Adrenal gland (tissue), 12 donors: ENCODE data around the gene OSER1. TPM values are rescaled to one million over a fixed set of nuclear protein-coding genes. Genes with fewer than 3 reads are reported as not detected.

Experiments used
- DNase-seq, 7 donors: peaks; one replicate each; pipeline ENCODE4 v3.0.0-alpha.2; 2019 to 2020
- H3K27ac ChIP-seq, 5 donors: fragments of 200-600 bp; sonication (generic) in 4 of 5; 1 replicate in 3 of 5; 2 replicates in 2 of 5; pipeline versions ENCODE4 v1.5.1 to v1.8.0; 2016 to 2020; ENCODE audit warnings: mild to moderate bottlenecking in 1 of 5
- H3K27me3 ChIP-seq: fragments of 200-600 bp; 2 replicates; pipeline ENCODE4 v1.8.0; 2021
- H3K36me3 ChIP-seq, 2 donors: fragments of 200-600 bp; replicated peaks in 1 of 2; 1 replicate in 1 of 2; 2 replicates in 1 of 2; pipeline versions ENCODE4 v1.5.1 to v1.8.0; 2018 to 2022
- H3K4me1 ChIP-seq, 2 donors: fragments of 200-600 bp; replicated peaks in 1 of 2; 1 replicate in 1 of 2; 2 replicates in 1 of 2; pipeline versions ENCODE4 v1.5.1 to v1.8.0; 2018 to 2021
- H3K4me3 ChIP-seq, 4 donors: fragments of 200-600 bp; sonication (generic) in 3 of 4; one replicate each; pipeline ENCODE4 v1.5.1; 2016 to 2018
- H3K9me3 ChIP-seq, 3 donors: fragments of 200-600 bp; sonication (generic) in 1 of 3; replicated peaks in 1 of 3; 1 replicate in 2 of 3; 2 replicates in 1 of 3; pipeline versions ENCODE4 v1.5.1 to v1.8.0; 2016 to 2021
- POLR2A ChIP-seq, 2 donors: fragments of 450-650 bp; IDR thresholded peaks; one replicate each; pipeline ENCODE4 v1.6.1; 2017; ENCODE audit warnings: antibody characterized with exemption in 2 of 2, mild to moderate bottlenecking in 2 of 2, moderate library complexity in 1 of 2
- WGBS, 4 donors: extraction: QIAGEN DNeasy Blood & Tissue Kit in 2 of 4; methylation state at CpG; one replicate each; pipeline versions ENCODE4 v1.1.5 to v1.1.7; 2013 to 2017; 5-methylcytosine and 5-hydroxymethylcytosine counted together
- intact Hi-C, 2 donors: fragments of 100-400 bp; cut with DNase I; formaldehyde crosslinking; loops; one replicate each; pipeline versions ENCODE4 v1.14.1 to v1.15.0; 2022 to 2023
- polyA plus RNA-seq, 3 donors: library from polyadenylated mRNA; stranded (reverse); fragments of 200-250 nt in 2 of 3; fragments of 350-450 nt in 1 of 3; fragmentation: Illumina TruSeq in 1 of 3; extraction: RNeasy Lipid Tissue Mini Kit (QIAGEN cat#74804) in 1 of 3; gene quantifications; one replicate each; pipeline ENCODE4 v1.2.3, GENCODE V29; 2013 to 2014
- total RNA-seq, 9 donors: library from RNA; depleted of rRNA in 4 of 9; stranded (reverse); fragments of >200 nt in 4 of 9; fragments of 120-200 nt in 1 of 9; fragmentation: NEBNext Ultra II Directional in 1 of 9; extraction: Animal tissue kit (Norgen Biotek cat#: 25700) in 1 of 9; gene quantifications; one replicate each; pipeline versions ENCODE4 v1.1.0 to v1.2.4, GENCODE V29; 2013 to 2023
- TF ChIP-seq, protein P1 (sequence below), 6 experiments: fragments of 450-650 bp in 4 of 6; fragments of 200-600 bp in 2 of 6; sonication (generic) in 1 of 6; IDR thresholded peaks; 1 replicate in 5 of 6; 2 replicates in 1 of 6; pipeline versions ENCODE4 v1.5.1 to v1.8.0; 2016 to 2021; ENCODE audit warnings: antibody characterized with exemption in 6 of 6, mild to moderate bottlenecking in 2 of 6, moderate library complexity in 1 of 6
- donor health status: healthy with polysubstance abuse.
- donor health status: Bipolar disorder and iron deficiency.
- donor health status: DM: yes; HTN: yes; CAD: no.
- donor health status: DM: no; HTN: no; CAD: no.
- donor health status: DM: no; HTN: no; CAD: no.
- donor health status: DM: yes; HTN: yes; CAD: no.

OSER1 gene
- total and polyA plus RNA-seq, 12 donors, result 19.5 to 46.7 (median 27.3) TPM

DNA sequence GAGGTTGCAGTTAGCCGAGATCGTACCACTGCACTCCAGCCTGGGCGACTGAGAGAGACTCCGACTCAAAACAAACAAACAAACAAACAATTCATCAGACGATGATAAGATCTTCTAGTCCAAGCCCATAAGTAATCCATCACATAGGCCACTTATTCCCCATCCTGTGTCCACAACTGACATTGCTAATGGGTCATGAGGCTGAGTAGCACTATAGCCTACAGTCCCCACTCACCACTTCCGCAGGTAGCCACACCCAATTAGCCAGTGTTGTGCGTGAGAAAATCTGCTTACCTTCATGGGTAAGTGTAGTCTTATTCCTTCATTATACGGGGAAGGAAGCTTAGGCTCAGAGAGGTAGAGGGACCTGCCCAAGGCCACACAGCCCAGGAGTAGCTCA, 36.7 kb downstream of the OSER1 start:
- Histone ChIP-seq H3K4me3 (no peak overlapping the region), H3K36me3 (no peaks in the 10 kb centered on the region), H3K27me3 (no peaks in the 10 kb centered on the region), H3K4me1 (no peaks in the 10 kb centered on the region), H3K9me3 (no peaks in the 10 kb centered on the region), H3K27ac (no peak overlapping the region)
- intact Hi-C loops, result no loop called here
- 77 to 88% (median 83%) methylated on average over 8 of the region's 8 CpGs for WGBS, 4 donors
- TF ChIP-seq, protein P1, sequence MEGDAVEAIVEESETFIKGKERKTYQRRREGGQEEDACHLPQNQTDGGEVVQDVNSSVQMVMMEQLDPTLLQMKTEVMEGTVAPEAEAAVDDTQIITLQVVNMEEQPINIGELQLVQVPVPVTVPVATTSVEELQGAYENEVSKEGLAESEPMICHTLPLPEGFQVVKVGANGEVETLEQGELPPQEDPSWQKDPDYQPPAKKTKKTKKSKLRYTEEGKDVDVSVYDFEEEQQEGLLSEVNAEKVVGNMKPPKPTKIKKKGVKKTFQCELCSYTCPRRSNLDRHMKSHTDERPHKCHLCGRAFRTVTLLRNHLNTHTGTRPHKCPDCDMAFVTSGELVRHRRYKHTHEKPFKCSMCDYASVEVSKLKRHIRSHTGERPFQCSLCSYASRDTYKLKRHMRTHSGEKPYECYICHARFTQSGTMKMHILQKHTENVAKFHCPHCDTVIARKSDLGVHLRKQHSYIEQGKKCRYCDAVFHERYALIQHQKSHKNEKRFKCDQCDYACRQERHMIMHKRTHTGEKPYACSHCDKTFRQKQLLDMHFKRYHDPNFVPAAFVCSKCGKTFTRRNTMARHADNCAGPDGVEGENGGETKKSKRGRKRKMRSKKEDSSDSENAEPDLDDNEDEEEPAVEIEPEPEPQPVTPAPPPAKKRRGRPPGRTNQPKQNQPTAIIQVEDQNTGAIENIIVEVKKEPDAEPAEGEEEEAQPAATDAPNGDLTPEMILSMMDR (IDR thresholded peaks at IDR 0.05), result no peak
- no peak for TF ChIP-seq POLR2A (IDR thresholded peaks at IDR 0.05)
- DNase-seq, result no peak

DNA sequence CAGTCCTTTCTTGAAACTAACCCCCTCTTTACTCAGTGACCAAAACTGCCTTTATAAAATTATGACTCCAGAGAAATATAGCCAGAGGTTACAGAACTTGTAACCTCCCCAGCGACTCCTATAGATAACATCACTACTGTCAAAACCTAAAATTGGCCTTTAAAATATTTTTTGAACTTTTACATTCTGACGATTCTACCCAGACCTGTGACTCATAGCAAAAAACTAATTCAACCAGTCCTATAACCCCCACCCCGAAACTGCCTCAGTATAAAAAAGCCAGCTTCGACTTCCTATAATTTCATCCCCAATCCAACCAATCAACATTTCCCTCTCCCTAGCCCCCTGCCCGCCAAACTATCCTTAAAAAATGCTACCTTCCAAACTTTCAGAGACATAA, 37.5 kb downstream of the OSER1 start:
- H3K27me3 ChIP-seq, result no peaks in the 10 kb centered on the region
- H3K9me3 ChIP-seq, result no peaks in the 10 kb centered on the region
- H3K4me3 ChIP-seq, result no peak overlapping the region
- intact Hi-C loops, result no loop called here
- no peak for TF ChIP-seq POLR2A (IDR thresholded peaks at IDR 0.05)
- TF ChIP-seq, protein P1 (IDR thresholded peaks at IDR 0.05), result no peak
- no peaks in the 10 kb centered on the region for H3K4me1 ChIP-seq
- DNase-seq, result no peak
- H3K27ac ChIP-seq, result no peak overlapping the region
- 67 to 79% (median 74%) methylated on average over 5 of the region's 5 CpGs for WGBS, 4 donors
- H3K36me3 ChIP-seq, result no peaks in the 10 kb centered on the region

DNA sequence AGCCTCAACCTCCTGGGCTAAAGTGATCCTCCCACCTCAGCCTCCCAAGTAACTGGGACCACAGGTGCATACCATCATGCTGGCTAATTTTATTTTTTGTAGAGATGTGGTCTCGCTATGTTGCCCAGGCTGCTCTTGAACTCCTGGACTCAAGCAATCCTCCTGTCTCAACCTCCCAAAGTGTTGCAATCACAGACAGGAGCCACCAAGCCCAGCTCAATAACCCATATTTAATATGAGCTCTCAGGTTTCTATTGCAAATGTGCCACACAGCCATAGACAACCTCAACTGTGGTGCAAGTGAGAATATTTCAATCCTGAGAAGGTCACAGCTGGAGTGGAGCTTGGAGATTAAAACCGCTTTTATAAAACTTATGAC, 38.0 kb downstream of the OSER1 start:
- H3K27ac ChIP-seq, result no peak overlapping the region
- DNase-seq, result no peak
- H3K4me3 ChIP-seq, result no peak overlapping the region
- no peaks in the 10 kb centered on the region for H3K27me3 ChIP-seq
- H3K36me3 ChIP-seq, result no peaks in the 10 kb centered on the region
- intact Hi-C loops, result no loop called here
- no peaks in the 10 kb centered on the region for H3K4me1 ChIP-seq
- no peaks in the 10 kb centered on the region for H3K9me3 ChIP-seq
- TF ChIP-seq, protein P1 (IDR thresholded peaks at IDR 0.05), result no peak
- WGBS, 4 donors, result 68 to 98% (median 89%) methylated on average over 2 of the region's 2 CpGs

DNA sequence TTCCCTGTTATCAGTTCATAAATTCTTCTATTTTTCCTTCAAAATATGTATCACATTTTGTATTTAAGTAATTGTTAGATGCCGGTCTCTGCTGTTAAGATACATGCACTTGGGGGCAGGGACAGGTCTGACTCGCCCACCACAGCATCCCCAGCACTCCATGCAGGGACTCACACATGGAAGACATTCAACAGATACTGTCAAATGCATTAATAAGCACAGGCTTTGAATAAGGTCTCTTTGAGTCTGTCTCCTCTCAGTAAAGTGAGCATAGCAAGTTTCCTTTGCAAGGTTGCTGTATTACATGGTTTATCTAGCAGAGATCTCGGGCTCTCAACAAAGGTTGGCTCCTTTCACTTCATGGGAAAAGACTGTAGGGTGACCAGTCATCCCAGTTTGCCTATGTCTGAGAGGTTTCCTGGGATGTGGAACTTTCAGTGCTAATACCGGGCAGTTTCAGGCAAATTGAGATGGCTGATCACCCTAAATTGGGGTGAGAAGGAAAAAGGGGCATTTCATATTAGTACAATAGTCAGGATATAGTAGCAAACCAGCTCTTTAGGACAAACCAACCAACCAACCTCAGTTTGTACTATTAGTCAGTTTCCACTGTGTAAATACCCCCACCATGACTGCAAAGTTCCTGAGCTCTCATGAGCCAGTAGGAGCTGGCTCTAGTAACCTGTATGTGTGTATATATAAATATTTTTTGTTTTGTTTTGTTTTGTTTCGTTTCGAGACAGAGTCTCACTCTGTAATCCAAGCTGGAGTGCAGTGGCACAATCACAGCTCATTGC, 38.6 kb downstream of the OSER1 start:
- Histone ChIP-seq H3K27ac (no peak overlapping the region), H3K36me3 (no peaks in the 10 kb centered on the region), H3K4me3 (no peak overlapping the region), H3K4me1 (no peaks in the 10 kb centered on the region), H3K9me3 (no peaks in the 10 kb centered on the region), H3K27me3 (no peaks in the 10 kb centered on the region)
- DNase-seq, result no peak
- intact Hi-C loops, result no loop called here
- WGBS, 4 donors, result 68 to 73% (median 71%) methylated on average over 6 of the region's 6 CpGs
- TF ChIP-seq, protein P1 (IDR thresholded peaks at IDR 0.05), result no peak
- TF ChIP-seq POLR2A (IDR thresholded peaks at IDR 0.05), result no peak
